GM18517 (cell line): ENCODE measurements around the gene ERN2.
"Not testable (repeated sequence)": the region's sequence is repeated elsewhere in the genome, so short reads cannot be mapped to it uniquely, and the experiment has no call there.

Experiments used
- ATAC-seq: cut with Tn5 transposase; IDR thresholded peaks from one replicate; pipeline ENCODE4 v1.9.1; 2021; ENCODE audit warnings: mild to moderate bottlenecking, moderate library complexity; ENCODE audit not compliant: unreplicated experiment

ERN2 gene

DNA sequence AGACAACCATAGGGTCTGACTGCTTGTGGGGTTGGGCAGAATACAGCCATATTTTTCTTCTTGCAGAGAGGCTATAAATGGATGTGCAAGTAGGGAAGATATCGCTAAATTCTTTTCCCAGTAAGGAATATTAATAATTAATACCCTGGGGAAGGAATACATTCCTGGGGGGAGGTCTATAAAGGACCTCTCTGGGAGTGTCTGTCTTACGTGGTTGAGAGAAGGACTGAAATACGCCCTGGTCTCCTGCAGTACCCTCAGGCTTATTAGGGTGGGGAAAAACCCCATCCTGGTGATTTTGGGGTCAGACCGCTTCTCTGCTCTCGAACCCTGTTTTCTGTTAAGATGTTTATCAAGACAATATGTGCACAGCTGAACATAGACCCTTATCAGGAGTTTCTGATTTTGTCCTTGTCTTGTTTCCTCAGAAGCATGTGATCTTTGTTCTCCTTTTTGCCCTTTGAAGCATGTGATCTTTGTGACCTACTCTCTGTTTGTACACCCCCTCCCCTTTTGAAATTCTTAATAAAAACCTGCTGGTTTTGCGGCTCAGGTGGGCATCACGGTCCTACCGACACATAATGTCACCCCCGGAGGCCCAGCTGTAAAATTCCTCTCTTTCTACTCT, 9.7 kb upstream of the ERN2 start:
- ATAC-seq: not testable (repeated sequence)

DNA sequence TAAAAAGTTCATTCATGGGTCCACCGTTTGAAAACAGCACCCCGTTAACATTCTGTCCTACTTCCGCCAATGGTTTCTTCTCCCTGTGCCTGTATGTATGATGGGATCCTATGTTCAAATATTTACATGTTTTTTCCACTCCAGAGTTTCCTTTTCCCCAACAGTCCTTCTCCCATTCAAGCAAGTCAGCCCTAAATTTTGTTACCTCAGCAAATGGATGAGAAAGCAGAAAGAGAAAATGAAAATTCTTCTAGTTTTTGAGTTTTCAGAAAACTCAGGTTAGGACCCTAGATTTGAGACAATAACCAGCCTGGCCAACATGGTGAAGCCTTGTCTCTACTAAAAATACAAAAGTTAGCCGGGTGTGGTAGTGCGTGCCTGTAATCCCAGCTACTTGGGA, 3.5 kb upstream of the ERN2 start:
- no peak for ATAC-seq

DNA sequence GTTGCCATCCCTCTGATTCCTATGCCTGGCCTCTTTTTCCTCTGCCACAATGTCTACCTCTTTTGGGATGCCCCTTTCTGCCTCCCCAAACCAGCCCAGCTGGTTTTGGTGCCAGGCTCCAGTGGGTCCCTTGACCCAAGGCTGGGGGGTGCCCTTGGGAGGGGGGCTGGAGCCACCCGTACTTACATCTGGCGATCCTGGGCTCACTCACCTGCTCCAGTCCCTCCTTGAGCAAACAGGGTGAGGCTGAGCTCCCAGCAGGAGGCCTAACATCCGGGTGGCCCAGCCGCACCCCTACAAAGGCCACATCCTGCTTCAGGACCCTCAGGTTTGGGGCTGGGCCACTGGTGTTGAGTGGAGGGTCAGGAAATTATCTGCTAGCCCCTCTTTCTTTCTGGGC, 1.2 kb downstream of the ERN2 start:
- ATAC-seq: no peak

DNA sequence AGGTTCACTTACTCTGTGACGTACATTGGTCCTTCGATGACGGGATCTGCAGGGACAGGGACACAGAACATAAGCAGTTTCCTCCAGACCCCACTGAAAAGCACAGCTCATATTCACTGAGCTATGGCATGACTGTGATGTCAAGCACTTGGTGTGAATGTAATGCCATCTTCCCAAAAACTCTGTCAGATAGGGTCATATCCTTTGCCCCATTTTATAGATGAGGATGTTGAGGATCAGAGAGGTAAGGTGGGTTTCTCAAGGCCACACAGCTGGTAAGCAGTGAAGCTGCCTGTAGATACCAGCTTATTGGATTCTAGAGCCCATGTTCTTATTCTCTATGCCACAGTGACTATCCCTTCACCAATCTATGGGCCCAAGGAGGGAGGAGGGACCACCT, 2.5 kb downstream of the ERN2 start:
- no peak for ATAC-seq

DNA sequence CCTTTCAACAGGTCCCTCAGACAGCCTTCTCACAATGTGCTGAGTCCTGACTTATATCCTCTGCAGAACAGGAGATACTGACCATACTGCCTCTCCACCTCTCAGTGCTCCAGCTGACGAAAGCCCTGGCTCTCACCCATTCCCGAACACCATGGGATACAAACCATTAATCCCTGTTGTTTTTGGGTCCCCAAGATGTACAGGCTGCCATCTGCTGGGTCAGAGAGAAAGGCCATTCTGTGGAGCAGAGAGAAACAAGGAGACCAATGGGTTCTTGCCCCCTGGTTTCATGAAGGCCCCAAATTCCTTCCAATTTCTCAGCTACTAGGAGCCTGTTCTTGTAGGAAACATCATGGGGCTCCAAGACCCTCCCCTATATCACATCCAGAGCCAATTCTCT, 3.0 kb downstream of the ERN2 start:
- ATAC-seq: no peak

DNA sequence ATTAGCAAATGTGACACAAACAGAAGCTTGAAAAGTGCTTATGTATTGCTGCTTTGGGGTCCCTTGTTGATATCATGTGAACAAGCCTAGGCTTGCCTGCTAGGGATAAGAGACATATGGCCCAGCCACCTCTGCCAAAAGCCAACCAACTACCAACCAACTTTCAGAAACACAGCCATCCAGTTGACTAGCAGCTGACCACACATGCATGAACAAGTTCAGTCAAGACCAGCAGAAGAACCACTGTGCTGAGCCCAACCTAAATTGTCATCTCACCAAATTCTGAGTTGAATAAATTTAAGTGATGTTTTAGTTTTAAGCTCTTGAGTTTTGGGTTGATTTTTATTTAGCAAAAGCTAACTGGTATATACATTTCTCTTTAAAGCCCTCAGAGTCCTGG, 3.5 kb downstream of the ERN2 start:
- no peak for ATAC-seq

DNA sequence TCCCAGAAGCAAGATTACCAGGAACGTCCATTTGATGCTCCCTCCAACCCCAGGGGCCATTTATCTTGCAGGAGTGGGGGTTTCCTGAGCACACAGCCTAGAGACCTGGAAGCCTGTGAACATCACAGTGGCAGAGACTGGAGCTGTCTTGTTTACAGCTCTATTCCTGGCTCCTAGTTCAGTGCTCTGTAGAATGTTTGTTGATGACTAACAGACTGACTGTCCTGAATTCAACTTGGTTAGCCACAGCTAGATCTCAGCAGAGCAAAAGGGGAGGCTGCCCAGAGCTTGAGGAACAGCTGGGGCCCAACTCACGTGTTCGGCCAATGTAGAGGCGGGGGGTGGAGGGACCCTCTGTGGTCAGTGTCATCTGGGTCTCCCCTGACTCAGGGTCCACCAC, 6.6 kb downstream of the ERN2 start:
- ATAC-seq: no peak

DNA sequence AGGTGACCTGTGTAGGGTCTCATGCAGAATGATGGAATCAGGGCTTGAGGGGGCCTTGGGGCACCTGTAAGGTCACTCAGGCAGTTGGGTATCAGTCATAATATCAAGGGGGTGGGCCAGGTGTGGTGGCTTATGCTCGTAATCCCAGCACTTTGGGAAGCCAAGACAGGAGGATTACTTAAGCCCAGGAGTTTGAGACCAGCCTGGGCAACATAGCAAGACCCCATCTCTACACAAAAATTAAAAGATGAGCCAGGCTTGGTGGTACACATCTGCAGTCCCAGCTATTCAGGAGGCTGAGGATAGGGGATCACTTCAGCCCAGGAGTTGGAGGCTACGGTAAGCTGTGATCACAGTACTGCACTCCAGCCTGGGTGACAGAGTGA, 7.5 kb downstream of the ERN2 start:
- no peak for ATAC-seq

DNA sequence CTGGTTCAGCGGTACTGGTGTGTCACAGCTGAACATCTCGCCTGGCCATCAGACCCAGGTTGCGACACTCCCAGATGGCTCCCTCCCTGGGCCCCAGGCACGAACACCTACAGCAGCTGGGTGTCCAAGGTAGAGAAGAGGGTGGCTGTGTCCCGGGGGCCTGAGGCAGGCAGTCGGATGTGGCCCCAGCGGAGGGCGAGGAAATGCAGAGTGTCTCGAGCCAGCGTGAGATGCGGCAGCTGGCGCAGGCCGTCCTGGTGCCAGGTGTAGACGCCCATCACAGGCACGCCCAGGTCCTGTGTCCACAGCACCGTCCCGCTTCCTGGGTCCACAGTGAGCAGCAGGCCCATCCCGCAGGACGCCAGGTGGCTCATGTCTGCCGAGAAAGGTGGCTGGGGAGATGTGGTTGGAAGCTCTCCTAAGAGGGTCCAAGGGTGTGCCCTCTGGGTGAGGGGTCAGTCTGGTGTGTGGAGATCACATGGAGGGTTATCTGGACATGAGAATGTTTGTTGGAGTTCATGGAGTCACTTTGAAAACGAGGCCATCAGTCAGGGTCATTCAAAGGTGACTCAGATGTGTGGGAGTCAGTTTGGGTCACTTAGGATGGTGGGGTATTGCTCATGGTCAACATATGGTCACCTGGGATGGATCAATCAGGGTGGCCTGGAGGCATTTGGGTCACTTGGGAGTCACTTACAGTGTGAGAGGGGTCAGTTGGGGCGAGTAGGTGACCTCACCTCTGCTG, 8.1 kb downstream of the ERN2 start:
- no peak for ATAC-seq

DNA sequence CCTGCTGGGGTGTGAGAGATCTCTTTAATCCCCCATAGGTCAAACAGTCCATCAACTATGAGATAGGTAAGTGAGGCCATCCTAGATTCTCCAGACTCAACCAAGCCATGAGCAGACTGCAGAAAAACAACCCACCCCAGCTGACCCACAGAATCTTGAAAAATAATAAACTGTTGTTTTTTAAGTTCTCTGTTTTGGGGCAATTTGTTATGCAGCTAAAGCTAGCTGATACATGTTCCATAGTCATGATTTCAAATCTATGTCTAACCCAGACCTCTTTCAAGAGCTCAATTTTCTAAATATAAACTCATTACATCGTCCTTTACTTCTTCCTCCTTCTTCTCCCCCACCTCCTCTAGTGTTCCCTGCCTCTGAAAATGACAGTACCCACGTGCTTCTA, 10.1 kb downstream of the ERN2 start:
- no peak for ATAC-seq

DNA sequence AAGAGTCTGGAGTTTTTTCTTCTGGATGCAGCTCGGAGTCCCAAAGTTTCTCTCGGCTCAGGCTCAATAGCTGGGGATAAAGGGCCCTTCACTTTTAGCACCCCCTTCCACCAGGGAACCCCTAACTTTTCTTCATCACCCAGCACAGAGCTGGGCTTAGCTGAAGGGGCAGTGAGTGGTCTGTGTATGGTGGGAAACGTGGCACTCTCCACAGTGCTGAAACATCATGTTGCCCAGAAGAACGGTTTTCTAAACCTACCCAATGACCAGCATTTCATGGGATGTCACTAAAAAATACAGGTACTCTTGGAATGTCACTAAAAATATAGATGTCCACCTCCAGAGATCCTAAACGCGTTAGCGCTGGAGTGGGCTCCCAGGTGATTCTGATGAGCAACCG, 12.0 kb downstream of the ERN2 start:
- ATAC-seq: no peak

DNA sequence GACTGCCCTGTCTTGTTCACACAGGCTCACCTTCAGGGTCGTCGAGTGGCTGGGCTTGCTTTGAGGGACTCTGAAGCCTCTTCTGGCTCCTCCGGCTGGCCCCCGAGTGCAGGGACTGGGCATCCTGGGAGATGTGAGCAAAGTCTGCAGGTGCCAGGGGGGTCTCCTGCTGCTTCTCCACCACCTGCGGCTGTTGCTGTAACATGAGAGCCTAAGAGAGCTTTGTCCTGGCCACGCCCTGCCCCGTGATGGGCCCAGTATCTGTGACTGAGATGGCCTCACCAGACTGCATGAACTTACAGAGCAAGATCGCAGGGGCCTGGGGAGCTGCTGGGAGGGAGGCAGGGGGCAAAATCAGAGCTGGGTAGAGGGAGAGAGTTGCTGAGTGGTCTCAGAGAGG, 12.5 kb downstream of the ERN2 start:
- ATAC-seq: no peak

DNA sequence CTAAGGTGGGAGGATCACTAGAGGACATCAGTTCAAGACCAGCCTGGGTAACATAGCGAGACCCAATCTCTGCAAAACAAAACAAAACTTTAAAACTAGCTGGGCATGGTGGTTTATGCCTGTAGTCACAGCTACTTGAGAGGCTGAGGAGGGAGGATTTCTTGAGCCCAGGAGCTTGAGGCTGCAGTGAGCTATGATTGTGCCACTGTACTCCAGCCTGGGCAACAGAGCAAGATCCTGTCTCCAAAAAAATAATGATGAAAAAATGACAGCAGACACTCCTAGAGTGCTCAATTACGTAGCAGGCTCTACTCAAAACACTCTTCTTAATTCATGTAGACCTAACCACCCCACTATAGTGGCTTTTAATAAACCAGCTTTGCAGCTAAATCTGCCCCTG, 12.9 kb downstream of the ERN2 start:
- no peak for ATAC-seq

DNA sequence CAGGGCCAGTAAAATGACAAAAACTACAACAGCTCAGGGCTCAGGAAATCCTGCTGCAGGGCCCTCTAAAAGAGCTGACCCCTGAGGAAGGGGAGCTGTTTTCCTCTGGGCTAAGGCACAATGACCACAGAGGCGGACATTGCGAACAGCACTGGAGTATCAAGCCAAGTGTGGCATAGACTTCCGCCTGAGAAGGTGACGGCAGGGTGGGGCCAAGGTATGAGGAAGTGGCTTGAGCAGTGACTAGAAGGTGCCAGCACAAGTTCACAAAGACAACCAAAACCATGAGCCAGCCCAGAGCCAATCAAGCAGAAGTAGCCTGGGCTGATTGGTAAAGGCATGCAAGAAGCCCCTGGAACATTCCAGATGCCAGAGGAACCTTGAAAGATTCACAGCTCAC, 13.9 kb downstream of the ERN2 start:
- ATAC-seq: no peak

DNA sequence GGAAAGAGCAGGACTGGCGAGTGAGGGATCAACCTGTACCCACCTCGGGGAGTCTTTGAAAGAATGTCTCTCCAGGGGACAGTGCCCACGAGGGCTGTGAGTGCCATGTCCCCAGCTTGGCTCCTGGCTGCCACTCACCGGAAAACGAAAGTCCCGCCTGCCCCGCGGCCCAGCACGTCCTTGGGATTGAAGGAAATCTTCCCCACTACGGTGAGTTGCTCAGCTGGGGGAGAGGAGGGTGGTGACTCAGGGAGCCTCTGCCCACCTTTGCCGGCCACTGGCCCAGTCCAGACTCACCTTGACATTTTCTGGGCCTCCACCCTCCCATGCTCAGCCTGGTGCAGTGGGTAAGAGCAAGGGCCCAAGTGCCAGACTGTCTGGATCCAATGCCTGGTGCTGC, 17.3 kb downstream of the ERN2 start:
- ATAC-seq: no peak

DNA sequence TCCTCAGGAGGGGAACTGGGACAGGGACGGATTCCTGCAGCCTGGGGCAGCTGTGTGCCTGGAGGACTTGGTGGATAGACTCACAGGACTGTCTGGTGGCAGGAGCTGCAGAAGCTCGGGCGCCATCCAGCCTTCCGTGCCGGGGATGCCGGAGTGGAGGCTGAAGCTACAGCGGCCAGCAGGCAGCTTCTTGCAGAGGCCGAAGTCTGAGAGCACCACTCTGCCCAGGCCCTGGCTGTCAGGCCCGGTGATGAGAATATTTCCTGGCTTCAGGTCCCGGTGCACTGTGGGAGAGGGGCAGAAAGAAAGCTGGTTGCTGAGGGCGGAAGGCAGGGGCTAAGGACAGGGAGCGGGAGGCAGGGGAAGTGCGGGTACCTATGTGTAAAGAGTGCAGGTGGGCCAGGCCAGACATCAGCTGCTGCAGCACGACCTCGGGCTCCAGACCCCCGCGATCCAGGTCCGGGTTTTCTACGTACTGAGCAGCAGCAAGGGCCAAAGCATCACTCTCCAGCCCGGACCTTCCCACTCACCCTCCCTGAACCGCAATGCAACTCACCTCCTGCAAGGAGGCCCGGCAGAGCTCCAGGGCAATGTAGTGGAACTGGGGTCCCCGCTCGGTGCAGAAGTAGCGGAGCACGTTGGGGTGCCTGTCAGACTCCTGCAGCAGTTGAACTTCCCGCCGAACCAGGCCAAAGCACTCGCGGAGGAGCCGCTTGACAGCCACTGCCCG, 18.2 kb downstream of the ERN2 start:
- no peak for ATAC-seq

DNA sequence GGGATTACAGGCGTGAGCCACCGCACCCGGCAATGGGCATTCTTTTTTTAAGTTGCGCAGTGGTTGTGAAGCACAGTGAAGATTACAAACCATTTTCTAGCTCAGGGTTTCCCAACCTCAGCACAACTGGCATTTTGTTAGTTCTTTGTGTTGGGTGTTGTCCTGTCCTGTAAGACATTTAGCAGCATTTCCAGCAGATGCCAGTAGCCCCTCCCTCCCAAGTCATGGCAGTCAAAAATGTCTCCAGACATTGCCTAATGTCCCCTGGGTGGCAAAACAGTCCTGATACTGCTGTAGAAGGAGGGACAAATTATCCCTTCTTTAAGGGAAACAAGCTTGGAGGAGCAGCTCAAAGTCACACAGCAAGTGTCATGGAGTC, 18.8 kb downstream of the ERN2 start:
- no peak for ATAC-seq

DNA sequence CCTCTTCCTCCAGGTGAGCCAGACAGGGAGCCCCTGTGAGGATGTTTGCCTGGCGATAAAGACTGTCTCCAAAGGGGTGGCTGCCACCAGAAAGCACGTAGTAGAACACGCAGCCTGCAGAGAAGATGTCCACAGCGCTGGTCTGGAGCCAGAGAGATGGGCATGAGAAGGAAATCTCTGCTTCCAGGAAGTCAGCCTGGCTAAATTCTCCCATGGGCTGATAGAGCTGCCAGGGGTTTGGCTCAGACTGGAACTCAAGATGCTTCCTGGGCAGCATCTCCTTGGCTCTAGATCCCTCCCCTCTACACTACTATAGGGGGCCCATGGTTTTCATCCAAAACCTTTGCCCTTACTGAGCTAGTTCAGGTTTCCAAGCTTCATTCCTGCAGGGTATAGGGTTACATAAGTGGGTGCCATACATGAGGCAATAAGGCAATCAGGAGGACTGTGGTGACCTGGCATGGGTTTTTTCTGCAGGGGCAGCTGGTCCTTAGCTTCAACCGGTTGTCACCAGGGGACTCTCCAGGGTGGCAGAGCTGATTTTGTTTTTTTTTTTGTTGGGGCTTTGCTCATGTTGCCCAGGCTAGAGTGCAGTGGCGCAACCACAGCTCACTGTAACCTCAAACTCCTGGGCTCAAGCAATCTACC, 20.7 kb downstream of the ERN2 start:
- no peak for ATAC-seq

DNA sequence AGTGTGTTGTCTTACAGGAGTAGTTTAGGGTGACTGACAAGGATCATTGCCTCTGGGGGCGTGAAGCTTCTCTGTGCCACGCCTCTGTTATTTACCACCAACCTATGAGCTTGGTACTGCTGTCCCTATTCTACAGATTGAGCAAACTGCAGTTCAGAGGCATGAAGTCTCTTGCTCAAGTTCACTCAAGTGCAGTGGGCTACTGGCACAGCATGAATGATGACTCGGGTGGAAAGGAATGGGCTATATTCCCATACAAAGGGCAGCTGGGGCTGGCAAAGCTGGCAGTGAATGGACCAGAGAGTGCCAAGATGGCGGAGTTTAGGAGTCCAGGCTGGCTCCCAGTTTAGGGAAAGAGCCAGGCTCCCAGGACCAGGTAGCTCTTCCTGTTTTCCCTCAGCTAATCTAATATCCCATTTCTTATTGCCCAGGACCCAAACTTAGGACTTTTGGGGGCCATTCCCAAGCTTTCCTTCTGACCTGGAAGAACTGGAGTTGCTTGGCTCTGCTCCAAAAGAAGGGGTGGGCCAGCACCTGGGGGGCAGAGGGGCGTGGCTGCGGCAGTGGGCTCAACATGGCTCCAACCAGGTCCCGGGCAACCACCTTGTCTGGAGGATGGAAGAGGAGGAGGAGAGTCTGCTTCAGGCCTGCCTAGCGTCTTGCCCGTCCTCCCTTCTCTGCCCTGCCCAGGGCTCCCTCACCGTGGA, 21.4 kb downstream of the ERN2 start:
- ATAC-seq: no peak

DNA sequence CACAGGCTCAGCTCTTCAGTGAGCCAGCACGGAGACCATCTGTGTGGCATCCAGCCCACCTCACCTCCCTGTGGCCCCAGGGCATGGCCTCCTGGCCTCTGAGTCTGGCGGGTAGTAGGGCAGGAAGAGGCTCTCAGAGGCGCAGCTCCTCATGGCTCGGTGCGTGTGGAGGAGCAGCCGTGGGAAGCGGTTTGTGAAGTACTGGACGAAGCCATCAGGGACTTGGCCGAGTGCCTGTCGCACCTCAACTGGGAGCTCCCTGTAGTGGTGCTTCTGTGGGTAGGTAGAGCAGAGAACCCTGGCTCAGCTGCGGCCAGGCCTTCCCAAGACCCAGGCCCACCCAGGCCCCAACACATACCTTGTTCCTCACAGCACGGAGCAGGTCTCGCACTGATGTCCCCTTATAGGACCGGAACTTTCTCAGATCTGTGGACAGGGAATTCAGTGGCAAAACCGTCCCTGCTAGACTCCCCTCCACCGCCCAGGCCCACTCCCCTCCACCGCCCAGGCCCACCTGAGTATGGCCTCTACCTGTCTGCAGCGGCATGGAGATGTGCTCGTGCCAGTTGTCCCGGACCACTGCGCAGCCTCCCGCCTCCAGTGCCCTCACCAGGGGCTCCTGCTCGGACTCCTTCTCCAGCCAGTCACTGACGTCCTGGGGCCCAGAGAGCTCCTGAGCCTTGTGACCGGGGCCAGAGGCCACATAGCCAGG, 22.1 kb downstream of the ERN2 start:
- no peak for ATAC-seq
